Esophagus muscularis mucosa (tissue), 4 donors: Measurements from ENCODE around the gene EGFL7. TPM values are rescaled to one million over a fixed set of nuclear protein-coding genes. Genes with fewer than 3 reads are reported as not detected.

Source experiments
- DNase-seq: peaks from one replicate; pipeline ENCODE4 v3.0.0-alpha.2; 2017; ENCODE audit errors: extremely low spot score
- H3K27ac ChIP-seq, 4 donors: fragments of 200-600 bp; sonication (generic); replicated peaks in 1 of 4; 1 replicate in 3 of 4; 2 replicates in 1 of 4; pipeline ENCODE4 v1.5.1; 2016 to 2019; ENCODE audit warnings: mild to moderate bottlenecking in 1 of 4
- H3K27me3 ChIP-seq, 4 donors: fragments of 200-600 bp; sonication (generic); one replicate each; pipeline versions ENCODE4 v1.5.1 to v1.6.0; 2016 to 2019
- H3K36me3 ChIP-seq, 4 donors: fragments of 200-600 bp; sonication (generic); one replicate each; pipeline ENCODE4 v1.5.1; 2016 to 2019
- H3K4me1 ChIP-seq, 4 donors: fragments of 200-600 bp; sonication (generic); one replicate each; pipeline ENCODE4 v1.5.1; 2016 to 2019
- H3K4me3 ChIP-seq, 4 donors: fragments of 200-600 bp; sonication (generic); 1 replicate in 2 of 4; 2 replicates in 2 of 4; pipeline ENCODE4 v1.5.1; 2016 to 2019; ENCODE audit warnings: mild to moderate bottlenecking in 4 of 4, moderate library complexity in 1 of 4
- H3K9me3 ChIP-seq, 4 donors: fragments of 200-600 bp; sonication (generic); 1 replicate in 3 of 4; 2 replicates in 1 of 4; pipeline ENCODE4 v1.5.1; 2016 to 2019
- CTCF ChIP-seq, 3 experiments: fragments of 200-600 bp in 2 of 3; fragments of 450-650 bp in 1 of 3; sonication (generic) in 2 of 3; IDR thresholded peaks; one replicate each; pipeline ENCODE4 v1.5.1; 2017 to 2019; ENCODE audit warnings: antibody characterized with exemption in 3 of 3, mild to moderate bottlenecking in 2 of 3, moderate library complexity in 1 of 3
- EP300 ChIP-seq: sonication (generic); formaldehyde crosslinking; IDR thresholded peaks from one replicate; pipeline ENCODE4 v1.6.1; 2017; ENCODE audit warnings: antibody characterized with exemption
- POLR2A ChIP-seq: fragments of 450-650 bp; IDR thresholded peaks from one replicate; pipeline ENCODE4 v1.6.1; 2017; ENCODE audit warnings: antibody characterized with exemption, moderate library complexity, mild to moderate bottlenecking, low read depth
- POLR2AphosphoS5 ChIP-seq, 2 donors: sonication (generic); formaldehyde crosslinking; IDR thresholded peaks; one replicate each; pipeline ENCODE4 v1.6.1; 2017; ENCODE audit warnings: antibody characterized with exemption in 2 of 2
- WGBS: methylation state at CpG from one replicate; pipeline ENCODE4 v1.1.5; 2018; 5-methylcytosine and 5-hydroxymethylcytosine counted together
- intact Hi-C: fragments of 100-400 bp; cut with DNase I; formaldehyde crosslinking; loops from one replicate; pipeline ENCODE4 v1.15.1; 2023
- total RNA-seq, 4 donors: library from RNA; depleted of rRNA; stranded (reverse); fragments of >200 nt; gene quantifications; one replicate each; pipeline versions ENCODE4 v1.1.0 to v1.2.1, GENCODE V29; 2016

EGFL7 gene
- total RNA-seq, 4 donors from 2014 or later, result 33.2 to 134 (median 78.7) TPM

- Histone ChIP-seq H3K4me1 (peaks cover 27 to 45% (median 36%) of the 10 kb centered on the region in 4 donors), H3K27ac (no peak overlapping the region), H3K9me3 (no peaks in the 10 kb centered on the region), H3K27me3 (no peaks in the 10 kb centered on the region), H3K4me3 (no peak overlapping the region), H3K36me3 (peaks cover 0 to 9% (median 3%) of the 10 kb centered on the region in 4 donors)
- WGBS, result 95% methylated on average over 12 of the region's 20 CpGs
- no peak for TF ChIP-seq POLR2A
- no peak for TF ChIP-seq CTCF (IDR thresholded peaks at IDR 0.05)
- no peak for TF ChIP-seq POLR2AphosphoS5 (IDR thresholded peaks at IDR 0.05)
- no peak for TF ChIP-seq EP300
- intact Hi-C loops, result no loop called here
- DNase-seq, result no peak
Measured at GRCh38 chr9:136681945-136682699, 19.4 kb downstream of the EGFL7 start.

- Histone ChIP-seq H3K36me3 (peaks cover 0 to 3% (median 0%) of the 10 kb centered on the region in 4 donors), H3K4me3 (no peak overlapping the region), H3K27me3 (no peaks in the 10 kb centered on the region), H3K27ac (no peak overlapping the region), H3K9me3 (no peaks in the 10 kb centered on the region), H3K4me1 (peaks cover 32 to 49% (median 41%) of the 10 kb centered on the region in 4 donors)
- intact Hi-C loops, result no loop called here
- TF ChIP-seq EP300 (no peak), POLR2A (no peak), POLR2AphosphoS5 (IDR thresholded peaks at IDR 0.05) (no peak), CTCF (IDR thresholded peaks at IDR 0.05) (no peak)
- no peak for DNase-seq
- 86% methylated on average over 10 of the region's 10 CpGs for WGBS
Measured at GRCh38 chr9:136682710-136683109, 20.0 kb downstream of the EGFL7 start.

GRCh38 chr9:136683173-136683745 is 20.5 kb downstream of the EGFL7 start:
- DNase-seq, result no peak
- TF ChIP-seq CTCF (IDR thresholded peaks at IDR 0.05) (no peak), POLR2AphosphoS5 (IDR thresholded peaks at IDR 0.05) (no peak), EP300 (no peak), POLR2A (no peak)
- peaks cover 0 to 3% (median 0%) of the 10 kb centered on the region in 4 donors for H3K36me3 ChIP-seq
- no peak overlapping the region for H3K27ac ChIP-seq
- H3K4me3 ChIP-seq, result no peak overlapping the region
- no peaks in the 10 kb centered on the region for H3K9me3 ChIP-seq
- H3K27me3 ChIP-seq, result no peaks in the 10 kb centered on the region
- peaks cover 37 to 55% (median 47%) of the 10 kb centered on the region in 4 donors for H3K4me1 ChIP-seq
- intact Hi-C loops, result no loop called here
- 94% methylated on average over 8 of the region's 16 CpGs for WGBS

- Histone ChIP-seq H3K27me3 (no peaks in the 10 kb centered on the region), H3K4me1 (peaks cover 42 to 60% (median 47%) of the 10 kb centered on the region in 4 donors), H3K4me3 (no peak overlapping the region), H3K27ac (no peak overlapping the region), H3K9me3 (no peaks in the 10 kb centered on the region), H3K36me3 (peaks cover 0 to 3% (median 0%) of the 10 kb centered on the region in 4 donors)
- 91% methylated on average over 12 of the region's 14 CpGs for WGBS
- DNase-seq, result no peak
- TF ChIP-seq EP300 (no peak), POLR2A (no peak), CTCF (IDR thresholded peaks at IDR 0.05) (no peak)
- intact Hi-C loops, result no loop called here
Measured at GRCh38 chr9:136683755-136684154, 21.0 kb downstream of the EGFL7 start.
